IMR-90 (cell line): ENCODE results near the gene EEF2K. TPM values are rescaled to one million over a fixed set of nuclear protein-coding genes. Genes with fewer than 3 reads are reported as not detected.

Source experiments
- ATAC-seq: fragments of 200-7000 bp; cut with Tn5 transposase; 2 replicates; pipeline ENCODE4 v1.9.1; 2020; ENCODE audit warnings: low read depth, mild to moderate bottlenecking, moderate library complexity
- BruUV-seq: library from RNA; stranded (reverse); fragments of 400-500 nt; replicated peaks from 2 replicates; lab custom pipeline; 2021; lab: Mats Ljungman, UMichigan
- CTCF ChIA-PET: fragments of 300-600 bp; formaldehyde crosslinking; extraction: SDS; loops from one replicate; lab custom pipeline; 2021; ENCODE audit warnings: antibody characterized with exemption; lab: Yijun Ruan, JAX
- POLR2A ChIA-PET: fragments of 300-600 bp; sonication (Branson Sonifier 250); formaldehyde crosslinking; loops from one replicate; lab custom pipeline; 2022; ENCODE audit warnings: antibody characterized with exemption; ENCODE audit not compliant: unreplicated experiment; lab: Charles Lee
- DNase-seq: peaks from one replicate; pipeline ENCODE4 v3.0.0; 2013
- H2AFZ ChIP-seq: replicated peaks from 2 replicates; pipeline ENCODE3; 2013; ENCODE audit warnings: low read length, mild to moderate bottlenecking; ENCODE audit not compliant: poor library complexity
- H2AK5ac ChIP-seq: 2 replicates; pipeline ENCODE4 v1.6.1; 2013; ENCODE audit warnings: low read depth, low read length, inconsistent platforms
- H2AK9ac ChIP-seq: replicated peaks from 2 replicates; pipeline ENCODE3; 2013; ENCODE audit warnings: mild to moderate bottlenecking, low read depth, low read length, moderate library complexity; ENCODE audit not compliant: poor library complexity
- H2BK120ac ChIP-seq: 2 replicates; pipeline ENCODE4 v1.6.1; 2013; ENCODE audit warnings: low read depth, low read length, inconsistent platforms
- H2BK15ac ChIP-seq: 3 replicates; pipeline ENCODE4 v1.6.1; 2013; ENCODE audit warnings: low read depth, low read length, inconsistent platforms
- H2BK20ac ChIP-seq: 2 replicates; pipeline ENCODE4 v1.6.1; 2013; ENCODE audit warnings: low read depth, mild to moderate bottlenecking, inconsistent platforms, low read length, moderate library complexity
- H2BK5ac ChIP-seq: 2 replicates; pipeline ENCODE4 v1.6.1; 2013; ENCODE audit warnings: mild to moderate bottlenecking, low read depth, low read length, inconsistent platforms; ENCODE audit not compliant: poor library complexity, severe bottlenecking
- H3K14ac ChIP-seq: replicated peaks from 2 replicates; pipeline ENCODE4 v1.6.1; 2013; ENCODE audit warnings: low read depth, low read length, inconsistent platforms
- H3K18ac ChIP-seq: 2 replicates; pipeline ENCODE4 v1.6.1; 2013; ENCODE audit warnings: low read depth, low read length, control low read depth
- H3K23ac ChIP-seq: 2 replicates; pipeline ENCODE4 v1.6.1; 2013; ENCODE audit warnings: low read depth, low read length, inconsistent platforms
- H3K27ac ChIP-seq: 2 replicates; pipeline ENCODE4 v1.5.1; 2013; ENCODE audit warnings: mild to moderate bottlenecking, control low read depth, low read length; ENCODE audit not compliant: insufficient read depth
- H3K27me3 ChIP-seq: 2 replicates; pipeline ENCODE4 v1.6.1; 2013; ENCODE audit warnings: low read length; ENCODE audit not compliant: control insufficient read depth, insufficient read depth
- H3K36me3 ChIP-seq: 2 replicates; pipeline ENCODE4 v1.6.1; 2013; ENCODE audit warnings: low read length, mixed read lengths; ENCODE audit not compliant: control insufficient read depth, insufficient read depth
- H3K4ac ChIP-seq: 2 replicates; pipeline ENCODE4 v1.6.1; 2013; ENCODE audit warnings: low read depth, low read length, inconsistent platforms
- H3K4me1 ChIP-seq: 2 replicates; pipeline ENCODE4 v1.6.1; 2013; ENCODE audit warnings: low read length, mixed read lengths; ENCODE audit not compliant: control insufficient read depth, insufficient read depth
- H3K4me2 ChIP-seq: 2 replicates; pipeline ENCODE4 v1.6.1; 2013; ENCODE audit warnings: low read depth, mild to moderate bottlenecking, control low read depth, low read length, moderate library complexity
- H3K4me3 ChIP-seq: 2 replicates; pipeline ENCODE4 v1.5.1; 2013; ENCODE audit warnings: low read depth, mild to moderate bottlenecking, control low read depth, low read length, moderate library complexity; ENCODE audit not compliant: insufficient read depth
- H3K56ac ChIP-seq: 2 replicates; pipeline ENCODE4 v1.6.1; 2013; ENCODE audit warnings: low read length, inconsistent platforms; ENCODE audit not compliant: insufficient read depth; ENCODE audit errors: extremely low read depth
- H3K79me1 ChIP-seq, 2 experiments: 2 replicates each; pipeline ENCODE4 v1.6.1; 2013; ENCODE audit warnings: low read length in 2 of 2, inconsistent platforms in 1 of 2, low read depth in 1 of 2
- H3K9ac ChIP-seq: 2 replicates; pipeline ENCODE4 v1.6.1; 2013; ENCODE audit warnings: low read depth, low read length, control low read depth
- H3K9me1 ChIP-seq: 2 replicates; pipeline ENCODE4 v1.6.1; 2013; ENCODE audit warnings: low read length, inconsistent platforms; ENCODE audit not compliant: insufficient read depth
- H3K9me3 ChIP-seq: 2 replicates; pipeline ENCODE4 v1.6.1; 2013; ENCODE audit warnings: low read length; ENCODE audit not compliant: control insufficient read depth, insufficient read depth
- H4K20me1 ChIP-seq: 2 replicates; pipeline ENCODE4 v1.6.1; 2013; ENCODE audit warnings: low read length, inconsistent platforms; ENCODE audit not compliant: insufficient read depth
- H4K5ac ChIP-seq: 2 replicates; pipeline ENCODE4 v1.6.1; 2013; ENCODE audit warnings: mild to moderate bottlenecking, low read depth, low read length, control low read depth
- H4K8ac ChIP-seq, 2 experiments: 2 replicates each; pipeline ENCODE4 v1.6.1; 2013; ENCODE audit warnings: low read depth in 2 of 2, low read length in 2 of 2, control low read depth in 1 of 2, inconsistent platforms in 1 of 2
- H4K91ac ChIP-seq: 2 replicates; pipeline ENCODE4 v1.6.1; 2013; ENCODE audit warnings: low read depth, low read length, inconsistent platforms; ENCODE audit not compliant: insufficient read depth
- RFX5 ChIP-seq: IDR thresholded peaks from 2 replicates; pipeline ENCODE4 v1.8.0; 2012; ENCODE audit warnings: low read depth, mild to moderate bottlenecking, low read length, moderate library complexity
- WGBS, 2 experiments: methylation state at CpG; one replicate each; pipeline versions ENCODE4 v1.1.5 to v1.1.7; 2013; ENCODE audit warnings: missing lambda C conversion rate in 2 of 2; ENCODE audit not compliant: insufficient read length in 1 of 2; ENCODE audit errors: extremely low coverage in 2 of 2; 5-methylcytosine and 5-hydroxymethylcytosine counted together
- dilution Hi-C: fragments of 300-500 bp; cut with HindIII; formaldehyde crosslinking; loops from one replicate; pipeline ENCODE4 v1.14.3; 2018; ENCODE audit warnings: low sequenced_read_pairs; ENCODE audit not compliant: unreplicated experiment
- in situ Hi-C: fragments of 300-500 bp; cut with MboI; formaldehyde crosslinking; loops from 3 replicates; pipeline ENCODE4 v1.14.3; 2019; ENCODE audit warnings: low sequenced_read_pairs, inconsistent platforms, mixed read lengths
- intact Hi-C: fragments of 100-400 bp; cut with micrococcal nuclease; formaldehyde crosslinking; loops from 2 replicates; pipeline ENCODE4 v1.10.0; 2022
- polyA plus RNA-seq, 3 experiments: library from polyadenylated mRNA; depleted of rRNA; stranded (reverse); fragments of >200 nt; gene quantifications; 2 replicates each; pipeline ENCODE4 v1.2.3, GENCODE V29; 2012; ENCODE audit warnings: low replicate concordance in 1 of 3
- total RNA-seq: library from RNA; depleted of rRNA; stranded (reverse); fragments of >200 nt; gene quantifications from 2 replicates; pipeline ENCODE4 v1.2.3, GENCODE V29; 2012

The EEF2K gene
- total and polyA plus RNA-seq, 2 of the 4 experiments (the other 2 are of a cell fraction), result 9.7 to 16.5 TPM

DNA sequence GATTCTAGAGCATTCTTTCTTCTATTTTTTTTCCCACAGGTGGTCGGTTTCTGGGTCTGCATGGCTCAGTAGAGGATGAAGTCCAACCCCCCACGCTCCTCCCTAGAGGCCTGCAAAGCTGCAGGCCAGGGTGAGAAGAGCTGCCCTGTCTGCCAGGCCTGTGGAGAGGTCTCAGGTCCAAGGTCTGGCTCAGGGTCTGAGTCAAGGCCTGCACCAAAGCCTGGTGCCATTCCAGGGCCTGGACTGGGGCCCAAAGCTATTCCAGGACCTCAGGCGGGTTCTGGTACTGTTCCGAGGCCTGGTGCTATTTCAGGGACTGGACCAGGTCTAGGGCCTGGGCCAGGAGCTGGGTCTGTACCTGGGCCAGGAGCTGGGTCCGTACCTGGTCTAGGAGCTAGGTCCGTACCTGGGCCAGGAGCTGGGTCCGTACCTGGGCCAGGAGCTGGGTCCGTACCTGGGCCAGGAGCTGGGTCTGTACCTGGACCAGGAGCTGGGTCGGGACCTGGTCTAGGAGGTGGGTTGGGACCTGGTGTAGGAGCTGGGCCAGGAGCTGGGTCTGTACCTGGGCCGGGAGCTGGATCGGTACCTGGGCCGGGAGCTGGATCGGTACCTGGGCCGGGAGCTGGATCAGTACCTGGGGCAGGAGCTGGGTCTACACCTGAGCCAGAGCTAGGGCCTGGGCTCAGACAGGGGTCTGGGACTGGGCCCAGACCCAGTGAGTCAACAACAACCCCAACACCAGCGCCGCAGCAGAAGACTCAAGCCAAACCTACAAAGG is 40.4 kb upstream of the EEF2K start:
- no peak for DNase-seq
- H3K9ac ChIP-seq, result no peak overlapping the region
- no peak overlapping the region for H2BK15ac ChIP-seq
- no peak for TF ChIP-seq RFX5
- in situ Hi-C loops, result no loop called here
- no peak overlapping the region for H3K14ac ChIP-seq
- intact Hi-C loops, result no loop called here
- H2BK20ac ChIP-seq, result no peak overlapping the region
- no peaks in the 10 kb centered on the region for H3K79me1 ChIP-seq
- H3K23ac ChIP-seq, result no peak overlapping the region
- no peak overlapping the region for H3K18ac ChIP-seq
- no peak overlapping the region for H2BK5ac ChIP-seq
- H2AK9ac ChIP-seq, result no peak overlapping the region
- 50% methylated on average over 2 of the region's 16 CpGs; no CpG with 5 or more reads in 1 of the 2 experiments for WGBS, 2 experiments
- no peaks in the 10 kb centered on the region for H3K36me3 ChIP-seq
- H3K9me1 ChIP-seq, result no peaks in the 10 kb centered on the region
- no peak overlapping the region for H3K4me2 ChIP-seq
- H3K27me3 ChIP-seq, result peaks cover 24% of the 10 kb centered on the region
- no peak overlapping the region for H2AK5ac ChIP-seq
- H3K27ac ChIP-seq, result no peak overlapping the region
- no peak overlapping the region for H3K4me3 ChIP-seq
- no peaks in the 10 kb centered on the region for H4K20me1 ChIP-seq
- H4K8ac ChIP-seq, result no peak overlapping the region
- dilution Hi-C loops, result no loop called here
- BruUV-seq, result no TSS peak
- CTCF ChIA-PET, result no interaction called here
- H3K4me1 ChIP-seq, result no peaks in the 10 kb centered on the region
- POLR2A ChIA-PET, result no interaction called here
- no peaks in the 10 kb centered on the region for H3K9me3 ChIP-seq
- no peak overlapping the region for H2BK120ac ChIP-seq
- H4K5ac ChIP-seq, result no peak overlapping the region
- no peak overlapping the region for H3K4ac ChIP-seq
- ATAC-seq, result no peak
- H4K91ac ChIP-seq, result no peak overlapping the region
- no peak overlapping the region for H2AFZ ChIP-seq
- H3K56ac ChIP-seq, result no peak overlapping the region
